Pancreas (tissue), 10 donors: ENCODE data around the gene RUFY3. TPM values are rescaled to one million over a fixed set of nuclear protein-coding genes. Genes with fewer than 3 reads are reported as not detected.

Experiments used
- ATAC-seq, 4 donors: fragments of 200-7000 bp; cut with Tn5 transposase; one replicate each; pipeline versions ENCODE4 v1.8.0 to v1.9.1; 2020; ENCODE audit warnings: mild to moderate bottlenecking in 4 of 4, moderate library complexity in 4 of 4
- DNase-seq, 6 donors: peaks; one replicate each; pipeline ENCODE4 v3.0.0-alpha.2; 2020
- FAIRE-seq: peaks from 2 replicates; lab custom pipeline; 2012; peaks lifted over from hg19 to GRCh38; lab: Jason Lieb, UNC
- H3K27ac ChIP-seq, 4 donors: fragments of 200-600 bp; sonication (generic); 1 replicate in 3 of 4; 2 replicates in 1 of 4; pipeline versions ENCODE4 v1.5.0 to v1.8.0; 2020
- H3K27me3 ChIP-seq, 4 donors: fragments of 200-600 bp; one replicate each; pipeline ENCODE4 v1.8.0; 2021
- H3K36me3 ChIP-seq, 3 donors: fragments of 200-600 bp; sonication (generic) in 1 of 3; one replicate each; pipeline versions ENCODE4 v1.5.0 to v1.8.0; 2020 to 2021
- H3K4me1 ChIP-seq, 3 donors: fragments of 200-600 bp; one replicate each; pipeline ENCODE4 v1.8.0; 2021
- H3K4me3 ChIP-seq, 4 donors: fragments of 200-600 bp; sonication (generic) in 2 of 4; one replicate each; pipeline versions ENCODE4 v1.5.0 to v1.8.0; 2020 to 2021
- H3K9me3 ChIP-seq, 4 donors: fragments of 200-600 bp; one replicate each; pipeline ENCODE4 v1.8.0; 2021
- WGBS, 2 donors: extraction: QIAGEN DNeasy Blood & Tissue Kit; methylation state at CpG; one replicate each; pipeline ENCODE4 v1.1.7; 2013; 5-methylcytosine and 5-hydroxymethylcytosine counted together
- intact Hi-C, 3 donors: fragments of 100-400 bp; cut with DNase I; formaldehyde crosslinking; loops; one replicate each; pipeline versions ENCODE4 v1.11.1 to v1.14.2; 2022
- polyA plus RNA-seq, 2 donors: library from polyadenylated mRNA; stranded (reverse); fragments of 200-250 nt; gene quantifications; one replicate each; pipeline ENCODE4 v1.2.3, GENCODE V29; 2013
- total RNA-seq, 6 donors: library from RNA; stranded (reverse); fragmentation: NEBNext Ultra II Directional in 4 of 6; extraction: Animal tissue kit (Norgen Biotek cat#: 25700) in 4 of 6; gene quantifications; one replicate each; pipeline versions ENCODE4 v1.2.1 to v1.2.4, GENCODE V29; 2021 to 2023
- TF ChIP-seq, protein P1 (sequence below), 4 donors: fragments of 200-600 bp; sonication (generic) in 3 of 4; IDR thresholded peaks; one replicate each; pipeline versions ENCODE4 v1.5.0 to v1.8.0; 2021; ENCODE audit warnings: antibody characterized with exemption in 4 of 4
- donor health status: healthy with polysubstance abuse.
- donor health status: DM: no; HTN: no; CAD: no; lungs with moderate emphysema.
- donor health status: DM: no; HTN: no; CAD: no.
- donor health status: control.
- donor health status: control.
- donor health status: Bipolar disorder and iron deficiency.
- donor health status: DM: yes; HTN: yes; CAD: no.
- donor health status: DM: no; HTN: no; CAD: no.
- donor health status: DM: no; HTN: no; CAD: no.
- donor health status: DM: yes; HTN: yes; CAD: no.

Gene RUFY3
- total and polyA plus RNA-seq, 8 donors, result 18.3 to 42.1 (median 22.0) TPM

GRCh38 chr4:70802928-70803580 is 81.3 kb downstream of the RUFY3 start:
- H3K9me3 ChIP-seq, result no peaks in the 10 kb centered on the region
- TF ChIP-seq, protein P1, sequence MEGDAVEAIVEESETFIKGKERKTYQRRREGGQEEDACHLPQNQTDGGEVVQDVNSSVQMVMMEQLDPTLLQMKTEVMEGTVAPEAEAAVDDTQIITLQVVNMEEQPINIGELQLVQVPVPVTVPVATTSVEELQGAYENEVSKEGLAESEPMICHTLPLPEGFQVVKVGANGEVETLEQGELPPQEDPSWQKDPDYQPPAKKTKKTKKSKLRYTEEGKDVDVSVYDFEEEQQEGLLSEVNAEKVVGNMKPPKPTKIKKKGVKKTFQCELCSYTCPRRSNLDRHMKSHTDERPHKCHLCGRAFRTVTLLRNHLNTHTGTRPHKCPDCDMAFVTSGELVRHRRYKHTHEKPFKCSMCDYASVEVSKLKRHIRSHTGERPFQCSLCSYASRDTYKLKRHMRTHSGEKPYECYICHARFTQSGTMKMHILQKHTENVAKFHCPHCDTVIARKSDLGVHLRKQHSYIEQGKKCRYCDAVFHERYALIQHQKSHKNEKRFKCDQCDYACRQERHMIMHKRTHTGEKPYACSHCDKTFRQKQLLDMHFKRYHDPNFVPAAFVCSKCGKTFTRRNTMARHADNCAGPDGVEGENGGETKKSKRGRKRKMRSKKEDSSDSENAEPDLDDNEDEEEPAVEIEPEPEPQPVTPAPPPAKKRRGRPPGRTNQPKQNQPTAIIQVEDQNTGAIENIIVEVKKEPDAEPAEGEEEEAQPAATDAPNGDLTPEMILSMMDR (IDR thresholded peaks at IDR 0.05), result no peak
- peaks cover 0 to 3% (median 0%) of the 10 kb centered on the region in 3 donors for H3K36me3 ChIP-seq
- H3K27me3 ChIP-seq, result no peaks in the 10 kb centered on the region
- peak in 2 of 4 donors; percentile 32 to 36 for ATAC-seq
- no peaks in the 10 kb centered on the region for H3K4me1 ChIP-seq
- 87 to 90% methylated on average over 5 of the region's 5 CpGs for WGBS, 2 donors
- DNase-seq, result no peak
- H3K27ac ChIP-seq, result no peak overlapping the region
- H3K4me3 ChIP-seq, result no peak overlapping the region
- no peak for FAIRE-seq
- intact Hi-C loops, result no loop called here

DNA sequence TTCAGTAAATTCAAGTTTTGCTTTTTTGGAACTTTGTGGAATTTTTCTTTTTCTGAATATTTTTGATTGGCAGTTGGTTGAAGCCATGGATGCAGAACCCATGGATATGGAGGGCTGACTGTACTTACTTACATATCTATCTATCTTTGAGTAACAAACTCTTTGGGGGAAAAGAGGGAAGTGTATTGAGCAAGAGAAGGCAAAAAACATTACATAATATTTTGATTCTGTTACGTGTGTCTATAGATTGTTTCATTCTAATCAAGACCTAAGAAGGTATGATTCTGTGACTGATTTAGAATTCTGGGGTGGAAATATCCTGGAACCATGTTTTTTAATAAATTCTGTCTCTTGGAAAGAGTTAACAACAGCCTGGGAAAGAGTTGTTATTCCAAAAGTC is 86.4 kb downstream of the RUFY3 start:
- intact Hi-C loops, result no loop called here
- FAIRE-seq, result no peak
- 93 to 94% methylated on average over 1 of the region's 1 CpG for WGBS, 2 donors

GRCh38 chr4:70815370-70815769 is 93.6 kb downstream of the RUFY3 start:
- no peaks in the 10 kb centered on the region for H3K27me3 ChIP-seq
- H3K27ac ChIP-seq, result no peak overlapping the region
- H3K4me3 ChIP-seq, result no peak overlapping the region
- intact Hi-C loops, result no loop called here
- 92 to 94% methylated on average over 1 of the region's 1 CpG for WGBS, 2 donors
- TF ChIP-seq, protein P1 (IDR thresholded peaks at IDR 0.05), result no peak
- peaks cover 0 to 16% (median 5%) of the 10 kb centered on the region in 3 donors for H3K36me3 ChIP-seq
- FAIRE-seq (no peak), DNase-seq (no peak), ATAC-seq (no peak)
- no peaks in the 10 kb centered on the region for H3K4me1 ChIP-seq
- no peaks in the 10 kb centered on the region for H3K9me3 ChIP-seq

More for the DNA sequence above, 86.4 kb downstream of the RUFY3 start:
- H3K36me3 ChIP-seq, result peaks cover 0 to 3% (median 0%) of the 10 kb centered on the region in 3 donors
- H3K9me3 ChIP-seq, result no peaks in the 10 kb centered on the region
- H3K4me1 ChIP-seq, result no peaks in the 10 kb centered on the region
- no peak for ATAC-seq
- H3K27ac ChIP-seq, result no peak overlapping the region
- DNase-seq, result no peak
- TF ChIP-seq, protein P1 (IDR thresholded peaks at IDR 0.05), result no peak
- H3K27me3 ChIP-seq, result no peaks in the 10 kb centered on the region
- no peak overlapping the region for H3K4me3 ChIP-seq

GRCh38 chr4:70816894-70817293 is 95.1 kb downstream of the RUFY3 start:
- Histone ChIP-seq H3K27me3 (no peaks in the 10 kb centered on the region), H3K9me3 (no peaks in the 10 kb centered on the region), H3K36me3 (peaks cover 0 to 24% (median 5%) of the 10 kb centered on the region in 3 donors), H3K4me1 (no peaks in the 10 kb centered on the region), H3K27ac (no peak overlapping the region), H3K4me3 (no peak overlapping the region)
- no peak for FAIRE-seq
- ATAC-seq, result no peak
- TF ChIP-seq, protein P1 (IDR thresholded peaks at IDR 0.05), result no peak
- no peak for DNase-seq
- intact Hi-C loops, result no loop called here
- 45 to 47% methylated on average over 2 of the region's 2 CpGs for WGBS, 2 donors

GRCh38 chr4:70818173-70818855 is 96.5 kb downstream of the RUFY3 start:
- TF ChIP-seq, protein P1 (IDR thresholded peaks at IDR 0.05), result no peak
- ATAC-seq (no peak), DNase-seq (no peak), FAIRE-seq (no peak)
- no peaks in the 10 kb centered on the region for H3K4me1 ChIP-seq
- H3K4me3 ChIP-seq, result no peak overlapping the region
- H3K27ac ChIP-seq, result no peak overlapping the region
- no peaks in the 10 kb centered on the region for H3K27me3 ChIP-seq
- WGBS, 2 donors, result 91 to 96% methylated on average over 5 of the region's 5 CpGs
- H3K9me3 ChIP-seq, result no peaks in the 10 kb centered on the region
- H3K36me3 ChIP-seq, result peaks cover 4 to 36% (median 8%) of the 10 kb centered on the region in 3 donors
- intact Hi-C loops, result no loop called here
